ENCODE results near the gene EQTN.

GRCh38 chr9:27278374-27278773, 18.6 kb downstream of the EQTN start:
- TF ChIP-seq RCOR1 (IDR thresholded peaks at IDR 0.05; ENCODE audit: low read depth, low read length): no peak
- no peak for TF ChIP-seq ZNF302 (CRISPR knock-in tag; IDR thresholded peaks at IDR 0.05)
- TF ChIP-seq, protein P1, sequence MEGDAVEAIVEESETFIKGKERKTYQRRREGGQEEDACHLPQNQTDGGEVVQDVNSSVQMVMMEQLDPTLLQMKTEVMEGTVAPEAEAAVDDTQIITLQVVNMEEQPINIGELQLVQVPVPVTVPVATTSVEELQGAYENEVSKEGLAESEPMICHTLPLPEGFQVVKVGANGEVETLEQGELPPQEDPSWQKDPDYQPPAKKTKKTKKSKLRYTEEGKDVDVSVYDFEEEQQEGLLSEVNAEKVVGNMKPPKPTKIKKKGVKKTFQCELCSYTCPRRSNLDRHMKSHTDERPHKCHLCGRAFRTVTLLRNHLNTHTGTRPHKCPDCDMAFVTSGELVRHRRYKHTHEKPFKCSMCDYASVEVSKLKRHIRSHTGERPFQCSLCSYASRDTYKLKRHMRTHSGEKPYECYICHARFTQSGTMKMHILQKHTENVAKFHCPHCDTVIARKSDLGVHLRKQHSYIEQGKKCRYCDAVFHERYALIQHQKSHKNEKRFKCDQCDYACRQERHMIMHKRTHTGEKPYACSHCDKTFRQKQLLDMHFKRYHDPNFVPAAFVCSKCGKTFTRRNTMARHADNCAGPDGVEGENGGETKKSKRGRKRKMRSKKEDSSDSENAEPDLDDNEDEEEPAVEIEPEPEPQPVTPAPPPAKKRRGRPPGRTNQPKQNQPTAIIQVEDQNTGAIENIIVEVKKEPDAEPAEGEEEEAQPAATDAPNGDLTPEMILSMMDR (IDR thresholded peaks at IDR 0.05): no peak
- TF ChIP-seq, protein P2, sequence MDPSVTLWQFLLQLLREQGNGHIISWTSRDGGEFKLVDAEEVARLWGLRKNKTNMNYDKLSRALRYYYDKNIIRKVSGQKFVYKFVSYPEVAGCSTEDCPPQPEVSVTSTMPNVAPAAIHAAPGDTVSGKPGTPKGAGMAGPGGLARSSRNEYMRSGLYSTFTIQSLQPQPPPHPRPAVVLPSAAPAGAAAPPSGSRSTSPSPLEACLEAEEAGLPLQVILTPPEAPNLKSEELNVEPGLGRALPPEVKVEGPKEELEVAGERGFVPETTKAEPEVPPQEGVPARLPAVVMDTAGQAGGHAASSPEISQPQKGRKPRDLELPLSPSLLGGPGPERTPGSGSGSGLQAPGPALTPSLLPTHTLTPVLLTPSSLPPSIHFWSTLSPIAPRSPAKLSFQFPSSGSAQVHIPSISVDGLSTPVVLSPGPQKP (IDR thresholded peaks at IDR 0.05; ENCODE audit: low read depth, low read length): no peak
- no peak for TF ChIP-seq KDM5A (IDR thresholded peaks at IDR 0.05)
- no peak for TF ChIP-seq ZFP36 (IDR thresholded peaks at IDR 0.05; ENCODE audit: borderline replicate concordance, partially characterized antibody)
- no peak for TF ChIP-seq GATA3 (IDR thresholded peaks at IDR 0.05; ENCODE audit: borderline replicate concordance)
- TF ChIP-seq POLR2A (IDR thresholded peaks at IDR 0.05; ENCODE audit: low read length): no peak

Data from A549 (cell line).